ENCODE results near the gene TRIM8.

Gene TRIM8

DNA sequence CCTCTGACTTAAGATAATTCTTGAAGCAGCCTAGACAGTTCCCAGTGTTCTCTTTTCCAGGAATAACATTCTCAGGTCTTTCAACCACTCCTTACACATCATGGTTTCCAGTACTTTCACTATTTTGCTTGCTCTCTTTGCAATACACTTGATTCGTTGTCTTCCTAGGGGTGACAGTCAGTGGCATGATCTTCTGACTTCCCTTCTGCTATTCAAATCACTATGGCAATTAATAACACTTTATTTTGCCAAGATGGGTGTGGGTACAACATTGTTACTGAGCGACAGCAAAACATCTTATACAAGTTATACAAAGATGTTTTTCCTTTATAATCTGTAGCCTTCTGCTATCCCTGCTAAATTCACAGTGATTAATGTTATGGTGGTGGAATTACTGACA is 54.6 kb downstream of the TRIM8 start:
- Histone ChIP-seq H3K36me3 (ENCODE audit: insufficient read depth, low read length) (peaks cover 16% of the 10 kb centered on the region), H3K9ac (ENCODE audit: low read depth, low read length) (no peak overlapping the region), H3K4me2 (ENCODE audit: low read length) (no peak overlapping the region), H3K4me1 (ENCODE audit: control insufficient read depth, insufficient read depth, low read length) (peaks cover 3% of the 10 kb centered on the region), H3K27me3 (ENCODE audit: control insufficient read depth, insufficient read depth, low read length) (no peaks in the 10 kb centered on the region), H3K9me3 (replicated peaks; ENCODE audit: low read length) (no peaks in the 10 kb centered on the region), H3K4me3 (ENCODE audit: low read length) (no peak overlapping the region)

DNA sequence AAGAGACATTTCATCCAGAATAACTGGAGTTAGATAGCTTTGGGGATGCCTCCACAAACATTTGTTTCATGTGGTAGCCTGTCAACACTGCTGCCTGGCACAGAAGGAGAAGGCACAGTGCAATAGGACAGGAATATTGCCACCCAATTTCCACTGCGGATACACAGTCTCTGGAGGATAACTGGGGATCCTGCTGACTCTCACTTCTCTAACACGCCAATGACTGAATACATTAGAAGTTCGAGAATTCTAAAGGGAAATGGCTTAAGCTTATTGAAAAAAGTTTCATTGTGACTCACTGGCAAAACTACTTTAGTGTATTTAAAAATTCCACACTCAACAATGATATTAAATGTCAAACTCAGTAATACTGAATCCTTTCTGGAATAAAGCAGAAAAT is 57.0 kb downstream of the TRIM8 start:
- no peak overlapping the region for H3K4me3 ChIP-seq (ENCODE audit: low read length)
- H3K9me3 ChIP-seq (replicated peaks; ENCODE audit: low read length), result no peaks in the 10 kb centered on the region
- peaks cover 13% of the 10 kb centered on the region for H3K36me3 ChIP-seq (ENCODE audit: insufficient read depth, low read length)

DNA sequence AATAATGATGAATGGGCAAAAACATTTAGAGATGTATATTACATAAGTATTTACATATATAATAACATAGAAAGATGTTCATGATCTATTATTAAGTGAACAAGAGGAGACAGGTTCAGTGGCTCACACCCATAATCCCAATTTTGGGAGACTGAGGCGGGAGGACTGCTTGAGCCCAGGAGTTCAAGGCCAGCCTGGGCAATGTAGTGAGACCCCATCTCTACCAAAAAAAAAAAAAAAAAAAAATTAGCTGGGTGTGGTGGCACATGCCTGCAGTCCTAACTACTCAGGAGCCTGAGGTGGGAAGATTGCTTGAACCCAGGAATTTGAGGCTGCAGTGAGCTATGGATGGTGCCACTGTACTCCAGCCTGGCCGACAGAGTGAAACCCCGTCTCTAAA is 57.5 kb downstream of the TRIM8 start:
- Histone ChIP-seq H3K9ac (ENCODE audit: low read depth, low read length) (no peak overlapping the region), H3K4me2 (ENCODE audit: low read length) (no peak overlapping the region), H3K27me3 (ENCODE audit: control insufficient read depth, insufficient read depth, low read length) (no peaks in the 10 kb centered on the region), H3K9me3 (replicated peaks; ENCODE audit: low read length) (no peaks in the 10 kb centered on the region), H3K4me1 (ENCODE audit: control insufficient read depth, insufficient read depth, low read length) (peaks cover 15% of the 10 kb centered on the region), H3K4me3 (ENCODE audit: low read length) (no peak overlapping the region), H3K36me3 (ENCODE audit: insufficient read depth, low read length) (peaks cover 8% of the 10 kb centered on the region)

More for the DNA sequence above, 57.0 kb downstream of the TRIM8 start:
- Histone ChIP-seq H3K4me1 (ENCODE audit: control insufficient read depth, insufficient read depth, low read length) (peaks cover 15% of the 10 kb centered on the region), H3K27me3 (ENCODE audit: control insufficient read depth, insufficient read depth, low read length) (no peaks in the 10 kb centered on the region), H3K9ac (ENCODE audit: low read depth, low read length) (no peak overlapping the region), H3K4me2 (ENCODE audit: low read length) (no peak overlapping the region)

DNA sequence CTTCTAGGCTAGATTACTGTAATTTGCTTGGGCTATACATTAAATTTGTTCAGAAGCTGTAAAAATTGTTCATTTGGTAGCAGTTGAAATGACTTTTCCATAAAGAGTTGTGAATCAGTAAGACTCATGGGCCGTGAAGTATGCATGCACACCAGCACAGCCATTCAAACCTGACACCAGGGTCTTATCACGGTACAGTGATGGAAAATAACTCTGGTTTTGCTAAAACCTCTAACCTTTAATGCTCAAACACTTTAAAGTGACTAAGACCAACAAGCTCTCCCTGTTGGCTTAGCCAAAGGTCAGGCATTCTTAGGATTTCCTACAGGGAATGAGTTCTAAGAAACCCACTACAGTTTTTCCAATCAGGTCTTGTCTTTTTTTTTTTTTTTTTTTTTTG is 58.5 kb downstream of the TRIM8 start:
- no peaks in the 10 kb centered on the region for H3K9me3 ChIP-seq (replicated peaks; ENCODE audit: low read length)
- H3K4me2 ChIP-seq (ENCODE audit: low read length), result no peak overlapping the region
- H3K27me3 ChIP-seq (ENCODE audit: control insufficient read depth, insufficient read depth, low read length), result no peaks in the 10 kb centered on the region
- H3K4me1 ChIP-seq (ENCODE audit: control insufficient read depth, insufficient read depth, low read length), result peaks cover 15% of the 10 kb centered on the region
- H3K36me3 ChIP-seq (ENCODE audit: insufficient read depth, low read length), result peaks cover 7% of the 10 kb centered on the region
- H3K9ac ChIP-seq (ENCODE audit: low read depth, low read length), result no peak overlapping the region
- no peak overlapping the region for H3K4me3 ChIP-seq (ENCODE audit: low read length)

DNA sequence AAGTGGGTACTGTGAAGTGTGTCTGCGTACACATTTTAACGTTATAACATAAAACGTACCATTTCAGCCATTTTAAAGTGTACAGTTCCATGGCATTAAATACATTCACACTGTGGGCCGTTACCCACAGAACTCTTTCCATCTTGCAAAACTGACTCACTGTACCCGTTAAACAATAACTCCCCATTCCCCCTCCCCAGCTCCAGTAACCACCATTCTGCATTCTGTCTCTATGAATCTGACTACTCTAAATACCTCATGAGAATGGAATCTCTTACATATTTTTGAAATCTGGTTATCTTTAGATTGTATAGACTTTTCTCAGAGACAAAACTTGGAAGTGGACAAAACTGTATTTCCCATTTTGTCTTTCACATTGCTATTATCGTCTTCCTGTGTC is 60.6 kb downstream of the TRIM8 start:
- Histone ChIP-seq H3K9ac (ENCODE audit: low read depth, low read length) (no peak overlapping the region), H3K36me3 (ENCODE audit: insufficient read depth, low read length) (no peaks in the 10 kb centered on the region), H3K4me2 (ENCODE audit: low read length) (peak overlapping the region; percentile 45), H3K9me3 (replicated peaks; ENCODE audit: low read length) (no peaks in the 10 kb centered on the region), H3K4me3 (ENCODE audit: low read length) (peak overlapping the region; percentile 42), H3K27me3 (ENCODE audit: control insufficient read depth, insufficient read depth, low read length) (no peaks in the 10 kb centered on the region), H3K4me1 (ENCODE audit: control insufficient read depth, insufficient read depth, low read length) (peaks cover 15% of the 10 kb centered on the region)

DNA sequence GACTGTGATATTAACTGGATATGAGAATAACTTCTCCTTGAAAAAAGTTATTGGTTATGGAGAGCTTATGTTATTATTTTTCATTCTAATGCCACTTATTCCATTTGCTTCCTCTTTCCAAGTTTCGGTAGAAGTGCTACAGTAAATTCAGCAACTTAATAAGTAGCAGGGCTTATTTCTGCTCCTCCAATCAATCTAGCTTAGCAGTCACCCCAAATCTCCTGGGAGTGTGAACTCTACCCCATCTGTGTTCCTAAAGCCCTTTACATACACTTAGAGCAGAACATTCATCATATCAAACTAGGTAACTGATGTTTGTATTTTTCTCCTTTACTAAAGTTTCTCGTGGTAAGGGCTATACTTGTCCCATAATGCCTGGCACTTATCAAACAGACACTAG is 61.3 kb downstream of the TRIM8 start:
- H3K27me3 ChIP-seq (ENCODE audit: control insufficient read depth, insufficient read depth, low read length), result no peaks in the 10 kb centered on the region
- peaks cover 21% of the 10 kb centered on the region for H3K4me1 ChIP-seq (ENCODE audit: control insufficient read depth, insufficient read depth, low read length)
- H3K36me3 ChIP-seq (ENCODE audit: insufficient read depth, low read length), result no peaks in the 10 kb centered on the region
- peak overlapping the region; percentile 45 for H3K4me2 ChIP-seq (ENCODE audit: low read length)
- peak overlapping the region; percentile 42 for H3K4me3 ChIP-seq (ENCODE audit: low read length)
- no peak overlapping the region for H3K9ac ChIP-seq (ENCODE audit: low read depth, low read length)
- no peaks in the 10 kb centered on the region for H3K9me3 ChIP-seq (replicated peaks; ENCODE audit: low read length)
